GM12865 (cell line): ENCODE measurements around the gene CFAP299.

Source experiments
- DNase-seq: peaks from one replicate; pipeline ENCODE4 v3.0.0; 2010; ENCODE audit warnings: low read depth
- H3K4me3 ChIP-seq: 2 replicates; pipeline ENCODE4 v1.5.1; 2011; ENCODE audit warnings: mild to moderate bottlenecking, low read depth, low read length, control low read depth
- TF ChIP-seq, protein P1 (sequence below): IDR thresholded peaks from 2 replicates; pipeline ENCODE4 v1.5.1; 2011; ENCODE audit warnings: low read length, control low read depth, low read depth, inconsistent platforms; ENCODE audit not compliant: insufficient read depth; ENCODE audit errors: missing control alignments

The CFAP299 gene

DNA sequence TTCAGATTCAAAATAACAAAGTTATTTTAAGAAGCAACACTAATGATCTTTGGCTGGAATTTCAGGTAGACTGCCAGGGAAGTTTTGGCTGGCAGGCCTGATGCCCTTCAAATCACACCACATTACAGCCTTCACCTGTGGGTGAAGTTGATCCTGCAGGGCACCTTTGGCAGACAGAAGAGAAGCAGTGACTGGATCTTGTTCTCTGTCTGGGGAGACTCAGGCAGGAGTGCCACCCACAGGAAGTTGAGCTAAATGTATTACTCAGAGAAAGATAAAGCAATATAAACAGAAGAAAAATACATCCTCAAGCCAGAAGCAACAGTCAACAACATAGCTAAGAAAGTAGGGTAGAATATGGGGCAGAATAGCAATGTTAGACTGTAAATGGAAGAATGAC, 12.8 kb upstream of the CFAP299 start:
- peak; percentile 5 for DNase-seq

DNA sequence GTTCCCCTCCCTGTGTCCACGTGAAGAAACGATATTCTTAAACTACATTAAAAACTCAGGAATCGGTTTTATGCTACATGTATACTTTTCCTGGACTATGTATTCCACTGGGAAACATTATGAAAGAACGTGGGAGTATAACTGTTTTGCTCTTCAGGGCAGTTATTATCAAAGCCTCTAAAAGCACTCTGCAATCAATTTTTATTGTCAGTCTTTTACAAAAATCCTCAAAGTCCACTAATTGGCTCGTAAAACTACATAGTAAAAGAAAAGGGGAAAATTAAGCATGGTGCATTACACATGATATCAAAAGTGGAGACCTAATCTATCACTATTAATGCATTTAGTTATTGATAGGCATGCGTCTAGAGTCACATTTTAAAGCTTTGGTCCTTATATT, 11.4 kb upstream of the CFAP299 start:
- DNase-seq, result no peak

More for the DNA sequence above, 12.8 kb upstream of the CFAP299 start:
- H3K4me3 ChIP-seq, result no peak overlapping the region
- TF ChIP-seq, protein P1, sequence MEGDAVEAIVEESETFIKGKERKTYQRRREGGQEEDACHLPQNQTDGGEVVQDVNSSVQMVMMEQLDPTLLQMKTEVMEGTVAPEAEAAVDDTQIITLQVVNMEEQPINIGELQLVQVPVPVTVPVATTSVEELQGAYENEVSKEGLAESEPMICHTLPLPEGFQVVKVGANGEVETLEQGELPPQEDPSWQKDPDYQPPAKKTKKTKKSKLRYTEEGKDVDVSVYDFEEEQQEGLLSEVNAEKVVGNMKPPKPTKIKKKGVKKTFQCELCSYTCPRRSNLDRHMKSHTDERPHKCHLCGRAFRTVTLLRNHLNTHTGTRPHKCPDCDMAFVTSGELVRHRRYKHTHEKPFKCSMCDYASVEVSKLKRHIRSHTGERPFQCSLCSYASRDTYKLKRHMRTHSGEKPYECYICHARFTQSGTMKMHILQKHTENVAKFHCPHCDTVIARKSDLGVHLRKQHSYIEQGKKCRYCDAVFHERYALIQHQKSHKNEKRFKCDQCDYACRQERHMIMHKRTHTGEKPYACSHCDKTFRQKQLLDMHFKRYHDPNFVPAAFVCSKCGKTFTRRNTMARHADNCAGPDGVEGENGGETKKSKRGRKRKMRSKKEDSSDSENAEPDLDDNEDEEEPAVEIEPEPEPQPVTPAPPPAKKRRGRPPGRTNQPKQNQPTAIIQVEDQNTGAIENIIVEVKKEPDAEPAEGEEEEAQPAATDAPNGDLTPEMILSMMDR, result no peak

DNA sequence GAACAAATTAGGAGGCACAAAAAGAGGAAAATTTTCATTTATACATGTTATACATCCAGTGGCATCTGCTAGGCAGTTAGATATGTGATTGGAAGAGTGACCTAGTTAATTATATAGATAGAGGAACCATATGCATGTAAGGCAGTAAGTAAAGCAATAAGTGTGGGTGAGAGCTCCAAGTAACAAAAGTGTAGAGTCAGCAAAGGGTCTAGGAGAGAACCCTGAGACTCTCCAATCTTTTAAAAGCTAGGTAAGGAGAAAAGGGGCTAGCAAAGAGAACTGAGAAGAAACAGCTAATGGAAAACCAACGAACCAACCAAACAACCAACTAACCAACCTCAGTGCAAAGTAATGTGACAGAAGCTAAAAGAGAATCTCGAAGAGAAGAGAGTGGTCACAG, 3.8 kb upstream of the CFAP299 start:
- DNase-seq, result no peak
- TF ChIP-seq, protein P1, result no peak
- H3K4me3 ChIP-seq, result no peak overlapping the region

More for the DNA sequence above, 11.4 kb upstream of the CFAP299 start:
- no peak overlapping the region for H3K4me3 ChIP-seq
- TF ChIP-seq, protein P1, result no peak

DNA sequence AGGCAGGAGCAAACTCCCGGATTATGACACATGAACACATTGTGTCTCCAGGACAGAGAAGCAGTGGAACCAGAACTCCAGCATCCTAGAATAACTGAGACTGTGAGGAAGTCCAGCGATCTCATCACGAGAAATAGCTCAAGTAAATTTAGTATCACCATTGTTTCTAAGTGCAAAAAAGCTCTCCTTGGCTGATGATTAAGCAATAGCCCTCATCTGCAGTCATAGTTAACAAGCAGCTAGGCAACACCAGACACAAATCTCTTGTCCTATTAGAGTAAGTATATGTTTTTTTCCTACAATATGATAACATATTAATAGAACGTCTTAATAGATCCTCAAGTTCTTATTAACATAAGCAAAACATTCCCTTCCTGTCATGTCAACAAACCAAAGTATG, 2.4 kb upstream of the CFAP299 start:
- TF ChIP-seq, protein P1, result no peak
- DNase-seq, result no peak
- no peak overlapping the region for H3K4me3 ChIP-seq

DNA sequence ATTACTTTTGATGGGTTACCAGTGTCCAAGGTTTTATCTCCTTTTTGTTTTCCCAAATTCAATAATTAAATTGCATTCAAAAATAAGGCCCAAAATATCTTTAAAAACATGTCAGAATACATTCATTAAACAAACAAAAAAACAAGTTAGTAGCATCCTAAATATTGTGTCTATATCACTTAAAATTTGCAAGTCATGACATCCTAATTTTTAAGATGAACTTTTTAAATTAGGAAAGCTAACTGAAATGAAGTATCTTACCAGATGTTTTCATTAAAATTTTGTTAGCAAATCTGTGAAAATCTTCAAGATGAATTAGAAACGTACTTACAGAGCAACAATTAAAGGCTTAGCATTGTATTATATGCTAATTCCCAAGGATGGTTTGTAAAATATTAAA, 962 bp upstream of the CFAP299 start:
- TF ChIP-seq, protein P1, result no peak
- DNase-seq, result no peak
- no peak overlapping the region for H3K4me3 ChIP-seq

DNA sequence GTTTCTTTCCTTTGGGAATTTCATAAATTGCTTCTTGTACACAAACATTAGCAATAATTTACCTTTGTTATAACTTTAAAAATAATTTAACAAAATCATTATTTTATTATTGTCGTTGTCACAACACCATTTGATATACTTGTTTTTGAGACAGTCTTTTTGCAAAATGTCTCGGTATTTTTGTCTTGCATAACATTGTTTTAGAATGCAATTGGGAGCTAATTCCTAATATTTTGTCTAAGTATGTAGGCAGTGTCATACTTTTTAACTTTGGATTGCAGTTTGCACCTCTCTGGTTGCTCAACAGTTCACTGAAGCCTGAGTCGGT, 340 bp upstream of the CFAP299 start:
- peak overlapping the region; percentile 56 for H3K4me3 ChIP-seq
- no peak for DNase-seq
- TF ChIP-seq, protein P1, result no peak

DNA sequence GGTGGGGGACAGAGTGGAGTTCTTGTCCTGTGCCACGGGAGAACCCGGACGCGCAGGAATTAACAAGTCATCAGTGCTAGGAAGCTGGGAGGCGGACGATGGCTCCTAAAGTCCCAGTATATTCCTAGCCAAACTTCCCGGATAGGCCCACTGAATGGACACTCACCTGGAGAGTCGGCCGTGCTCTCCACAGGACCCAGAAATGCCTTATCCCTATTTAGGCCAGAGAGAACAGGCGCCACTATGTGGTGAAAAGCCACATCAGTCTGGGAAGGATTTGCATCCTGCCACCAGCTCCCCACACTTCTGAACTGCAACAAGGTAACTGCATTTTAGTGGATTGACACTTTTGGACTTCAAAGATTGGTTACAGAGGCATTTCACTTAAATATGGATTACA, 1.1 kb downstream of the CFAP299 start:
- peak; percentile 5 for DNase-seq
- no peak overlapping the region for H3K4me3 ChIP-seq
- TF ChIP-seq, protein P1, result no peak
